ENCODE measurements around the gene RGMA.

Gene RGMA

GRCh38 chr15:93026380-93026817 is 62.6 kb downstream of the RGMA start:
- POLR2A ChIA-PET (ENCODE audit: low non-redundant PET) = no interaction called here

GRCh38 chr15:93025625-93025982 is 63.4 kb downstream of the RGMA start:
- ChIA-PET CTCF (interaction anchor here (0.5 kb wide), 1 partner anchor 862 kb away, joined by 5 read pairs; no protein-coding TSS in a partner anchor), POLR2A (ENCODE audit: low non-redundant PET) (no interaction called here)
- H3K27ac ChIP-seq = peak overlapping the region; percentile 53
- no peak for DNase-seq (ENCODE audit: low spot score)
- TF ChIP-seq CTCF (conservative IDR thresholded peaks at IDR 0.05; ENCODE audit: low read depth) = no peak

More at GRCh38 chr15:93026380-93026817, 62.6 kb downstream of the RGMA start:
- peak overlapping the region; percentile 65 for H3K27ac ChIP-seq
- CTCF ChIA-PET = no interaction called here
- no peak for DNase-seq (ENCODE audit: low spot score)
- TF ChIP-seq CTCF (conservative IDR thresholded peaks at IDR 0.05; ENCODE audit: low read depth) = no peak

- ChIA-PET CTCF (interaction anchor here (0.5 kb wide), 1 partner anchor 863 kb away, joined by 5 read pairs; no protein-coding TSS in a partner anchor), POLR2A (ENCODE audit: low non-redundant PET) (interaction anchor here (0.6 kb wide), 1 partner anchor 19 kb away, joined by 3 read pairs; no protein-coding TSS in a partner anchor)
- DNase-seq (ENCODE audit: low spot score) = no peak
- TF ChIP-seq CTCF (conservative IDR thresholded peaks at IDR 0.05; ENCODE audit: low read depth) = no peak
- H3K27ac ChIP-seq = peak overlapping the region; percentile 53
Measured at GRCh38 chr15:93024716-93025624, 64.0 kb downstream of the RGMA start.

- H3K27ac ChIP-seq = no peak overlapping the region; the same call in 1 of the 2 replicates
- DNase-seq (ENCODE audit: low spot score) = no peak
- CTCF ChIA-PET = no interaction called here
- POLR2A ChIA-PET (ENCODE audit: low non-redundant PET) = no interaction called here
- TF ChIP-seq CTCF (conservative IDR thresholded peaks at IDR 0.05; ENCODE audit: low read depth) = no peak
Measured at GRCh38 chr15:93024293-93024692, 64.7 kb downstream of the RGMA start.

GRCh38 chr15:93020976-93021772 is 67.8 kb downstream of the RGMA start:
- TF ChIP-seq CTCF (conservative IDR thresholded peaks at IDR 0.05; ENCODE audit: low read depth) = no peak
- DNase-seq (ENCODE audit: low spot score) = no peak
- no peak overlapping the region for H3K27ac ChIP-seq
- CTCF ChIA-PET = interaction anchor here (0.8 kb wide), 1 partner anchor 33 kb away, joined by 4 read pairs; no protein-coding TSS in a partner anchor
- POLR2A ChIA-PET (ENCODE audit: low non-redundant PET) = no interaction called here

GRCh38 chr15:93019971-93020370 is 69.0 kb downstream of the RGMA start:
- H3K27ac ChIP-seq = no peak overlapping the region
- ChIA-PET CTCF (interaction anchor here (0.7 kb wide), 1 partner anchor 1962 kb away, joined by 3 read pairs; no protein-coding TSS in a partner anchor), POLR2A (ENCODE audit: low non-redundant PET) (interaction anchor here (0.6 kb wide), 1 partner anchor 18 kb away, joined by 5 read pairs; no protein-coding TSS in a partner anchor)
- DNase-seq (ENCODE audit: low spot score) = no peak
- TF ChIP-seq CTCF (conservative IDR thresholded peaks at IDR 0.05; ENCODE audit: low read depth) = no peak

Data from RWPE1 (cell line).